ENCODE data around the gene ZNF304.

Gene ZNF304

GRCh38 chr19:57350877-57351805, at the start of gene ZNF304:
Gene ZNF304, plus strand, starts transcription at chr19:57351271. Its CDS starts 394 bp downstream, at chr19:57351665.
- peak; percentile 92 to 94 (median 94) for DNase-seq

GRCh38 chr19:57302020-57302465, 49.0 kb upstream of the ZNF304 start:
- peak; percentile 22 to 32 (median 22) for DNase-seq

- no peak for DNase-seq
Observed at GRCh38 chr19:57302727-57303401, 48.2 kb upstream of the ZNF304 start.

- no peak for DNase-seq
Observed at GRCh38 chr19:57305056-57305455, 46.0 kb upstream of the ZNF304 start.

- no peak for DNase-seq
Observed at GRCh38 chr19:57308514-57308913, 42.6 kb upstream of the ZNF304 start.

- no peak for DNase-seq
Observed at GRCh38 chr19:57310792-57311191, 40.3 kb upstream of the ZNF304 start.

GRCh38 chr19:57314146-57314545, 36.9 kb upstream of the ZNF304 start:
- DNase-seq: no peak

GRCh38 chr19:57317503-57317902, 33.6 kb upstream of the ZNF304 start:
- no peak for DNase-seq

GRCh38 chr19:57319869-57320179, 31.2 kb upstream of the ZNF304 start:
- DNase-seq: no peak

- peak; percentile 97 to 99 (median 98) for DNase-seq
Observed at GRCh38 chr19:57320180-57321084, 30.6 kb upstream of the ZNF304 start, which contains the start of gene ZNF543. Gene ZNF543, plus strand, starts transcription at chr19:57320472. Its CDS starts 382 bp downstream, at chr19:57320854.

- peak in 1 of 3 donors; percentile 9 for DNase-seq
Observed at GRCh38 chr19:57321116-57321515, 30.0 kb upstream of the ZNF304 start.

GRCh38 chr19:57321751-57322150, 29.3 kb upstream of the ZNF304 start:
- DNase-seq: no peak

GRCh38 chr19:57324992-57325391, 26.1 kb upstream of the ZNF304 start:
- no peak for DNase-seq

GRCh38 chr19:57327993-57328392, 23.1 kb upstream of the ZNF304 start:
- no peak for DNase-seq

GRCh38 chr19:57334191-57334590, 16.9 kb upstream of the ZNF304 start:
- no peak for DNase-seq

- DNase-seq: no peak
Observed at GRCh38 chr19:57338877-57339276, 12.2 kb upstream of the ZNF304 start.

- DNase-seq: no peak
Observed at GRCh38 chr19:57342582-57342981, 8.5 kb upstream of the ZNF304 start.

- no peak for DNase-seq
Observed at GRCh38 chr19:57348136-57348535, 2.9 kb upstream of the ZNF304 start.

GRCh38 chr19:57351867-57352266, 796 bp downstream of the ZNF304 start:
- no peak for DNase-seq

GRCh38 chr19:57355916-57356315, 4.8 kb downstream of the ZNF304 start:
- no peak for DNase-seq

- DNase-seq: no peak
Observed at GRCh38 chr19:57357406-57357805, 6.3 kb downstream of the ZNF304 start.

GRCh38 chr19:57359300-57359699, 8.2 kb downstream of the ZNF304 start:
- DNase-seq: no peak

- DNase-seq: no peak
Observed at GRCh38 chr19:57362419-57362818, 11.3 kb downstream of the ZNF304 start.

Measured in suppressor macrophage treated with lipopolysaccharide for 1 hour (primary cell).